NB4 (cell line): ENCODE results near the gene TP73.

Source experiments
- DNase-seq: peaks from one replicate; pipeline ENCODE4 v3.0.0; 2010; ENCODE audit warnings: low read depth
- H3K4me3 ChIP-seq: one replicate; pipeline ENCODE4 v1.5.1; 2011; ENCODE audit warnings: mild to moderate bottlenecking, low read depth, low read length, moderate library complexity
- CTCF ChIP-seq: IDR thresholded peaks from one replicate; pipeline ENCODE4 v1.5.1; 2012; ENCODE audit warnings: low read depth, low read length
- MAX ChIP-seq: IDR thresholded peaks from 2 replicates; pipeline ENCODE4 v1.6.1; 2011; ENCODE audit warnings: low read depth, low read length
- MYC ChIP-seq: IDR thresholded peaks from 2 replicates; pipeline ENCODE4 v1.6.1; 2011; ENCODE audit warnings: low read depth, low read length
- POLR2A ChIP-seq: IDR thresholded peaks from 2 replicates; pipeline ENCODE4 v1.6.1; 2011; ENCODE audit warnings: mild to moderate bottlenecking; ENCODE audit not compliant: insufficient read length; ENCODE audit errors: extremely low read depth

Gene TP73

GRCh38 chr1:3663999-3664699 is 11.8 kb downstream of the TP73 start:
- TF ChIP-seq MAX (no peak), MYC (no peak), POLR2A (no peak), CTCF (no peak)
- no peak overlapping the region for H3K4me3 ChIP-seq
- no peak for DNase-seq

- DNase-seq: no peak
- TF ChIP-seq MYC (no peak), CTCF (no peak), POLR2A (no peak), MAX (no peak)
- H3K4me3 ChIP-seq: no peak overlapping the region
Observed at GRCh38 chr1:3664700-3665375, 12.5 kb downstream of the TP73 start.

GRCh38 chr1:3668148-3668547 is 15.8 kb downstream of the TP73 start:
- TF ChIP-seq POLR2A (no peak), MAX (no peak), CTCF (no peak), MYC (no peak)
- H3K4me3 ChIP-seq: no peak overlapping the region
- DNase-seq: no peak

GRCh38 chr1:3668585-3669300 is 16.4 kb downstream of the TP73 start:
- H3K4me3 ChIP-seq: no peak overlapping the region
- TF ChIP-seq CTCF (no peak), MAX (peak; percentile 93), MYC (peak; percentile 95), POLR2A (no peak)
- peak; percentile 80 for DNase-seq

- no peak overlapping the region for H3K4me3 ChIP-seq
- TF ChIP-seq POLR2A (no peak), MYC (no peak), CTCF (no peak), MAX (no peak)
- DNase-seq: no peak
Observed at GRCh38 chr1:3669421-3669821, 17.1 kb downstream of the TP73 start.
